Gastrocnemius medialis (tissue), 4 donors: ENCODE measurements around the gene FGR.

Source experiments
- CTCF ChIP-seq, 5 experiments: fragments of 450-650 bp in 3 of 5; fragments of 200-600 bp in 2 of 5; sonication (generic) in 2 of 5; IDR thresholded peaks in 4 of 5; conservative IDR thresholded peaks in 1 of 5; 1 replicate in 4 of 5; 2 replicates in 1 of 5; pipeline ENCODE4 v1.5.1; 2016 to 2019; ENCODE audit warnings: antibody characterized with exemption in 5 of 5, mild to moderate bottlenecking in 3 of 5, moderate library complexity in 3 of 5
- POLR2A ChIP-seq, 2 donors: fragments of 450-650 bp; IDR thresholded peaks; one replicate each; pipeline ENCODE4 v1.6.1; 2017; ENCODE audit warnings: antibody characterized with exemption in 2 of 2, mild to moderate bottlenecking in 2 of 2, moderate library complexity in 2 of 2

GRCh38 chr1:27635396-27636142, 584 bp upstream of the FGR start:
- TF ChIP-seq CTCF (IDR thresholded peaks at IDR 0.05 in 4 of 5, conservative IDR thresholded peaks at IDR 0.05 in 1 of 5) (no peak), POLR2A (IDR thresholded peaks at IDR 0.05) (no peak)
